AG09309 (cell line): ENCODE results near the gene PIK3C2G.

Experiments used
- DNase-seq: peaks from one replicate; pipeline ENCODE4 v3.0.0-alpha.2; 2010; ENCODE audit warnings: low read depth
- H3K4me3 ChIP-seq: 2 replicates; pipeline ENCODE4 v1.5.1; 2011; ENCODE audit warnings: mild to moderate bottlenecking, low read depth, low read length, moderate library complexity; ENCODE audit not compliant: control insufficient read depth
- TF ChIP-seq, protein P1 (sequence below): IDR thresholded peaks from 2 replicates; pipeline ENCODE4 v1.5.1; 2011; ENCODE audit warnings: mild to moderate bottlenecking, low read depth, low read length, inconsistent platforms; ENCODE audit not compliant: insufficient read depth, control insufficient read depth; ENCODE audit errors: missing control alignments

Gene PIK3C2G

DNA sequence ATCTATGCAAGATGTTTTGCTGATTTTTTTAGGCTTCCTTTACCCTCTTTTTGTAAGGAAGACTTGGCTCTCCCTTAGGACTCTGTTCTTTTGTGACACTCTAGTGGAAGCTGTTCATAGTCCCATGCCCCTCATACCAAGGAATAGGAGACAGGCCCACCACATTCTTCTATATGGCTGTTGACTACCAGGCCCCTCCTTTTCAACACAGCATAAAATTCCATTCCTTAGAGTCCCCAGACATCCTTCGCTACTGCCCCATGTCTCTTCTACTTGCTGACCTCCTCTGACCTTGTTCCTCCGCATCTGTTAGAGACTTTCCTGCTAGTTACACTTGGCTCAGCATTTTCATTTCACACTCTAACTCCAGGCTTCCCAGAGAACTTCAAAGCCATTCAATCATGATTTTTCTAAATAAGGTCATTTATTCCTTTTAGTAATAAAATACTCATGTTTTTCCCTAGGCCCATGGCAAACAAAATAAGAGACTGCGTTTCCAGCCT lies 9.7 kb downstream of the PIK3C2G start:
- TF ChIP-seq, protein P1, sequence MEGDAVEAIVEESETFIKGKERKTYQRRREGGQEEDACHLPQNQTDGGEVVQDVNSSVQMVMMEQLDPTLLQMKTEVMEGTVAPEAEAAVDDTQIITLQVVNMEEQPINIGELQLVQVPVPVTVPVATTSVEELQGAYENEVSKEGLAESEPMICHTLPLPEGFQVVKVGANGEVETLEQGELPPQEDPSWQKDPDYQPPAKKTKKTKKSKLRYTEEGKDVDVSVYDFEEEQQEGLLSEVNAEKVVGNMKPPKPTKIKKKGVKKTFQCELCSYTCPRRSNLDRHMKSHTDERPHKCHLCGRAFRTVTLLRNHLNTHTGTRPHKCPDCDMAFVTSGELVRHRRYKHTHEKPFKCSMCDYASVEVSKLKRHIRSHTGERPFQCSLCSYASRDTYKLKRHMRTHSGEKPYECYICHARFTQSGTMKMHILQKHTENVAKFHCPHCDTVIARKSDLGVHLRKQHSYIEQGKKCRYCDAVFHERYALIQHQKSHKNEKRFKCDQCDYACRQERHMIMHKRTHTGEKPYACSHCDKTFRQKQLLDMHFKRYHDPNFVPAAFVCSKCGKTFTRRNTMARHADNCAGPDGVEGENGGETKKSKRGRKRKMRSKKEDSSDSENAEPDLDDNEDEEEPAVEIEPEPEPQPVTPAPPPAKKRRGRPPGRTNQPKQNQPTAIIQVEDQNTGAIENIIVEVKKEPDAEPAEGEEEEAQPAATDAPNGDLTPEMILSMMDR = no peak
- H3K4me3 ChIP-seq = no peak overlapping the region
- DNase-seq = no peak

DNA sequence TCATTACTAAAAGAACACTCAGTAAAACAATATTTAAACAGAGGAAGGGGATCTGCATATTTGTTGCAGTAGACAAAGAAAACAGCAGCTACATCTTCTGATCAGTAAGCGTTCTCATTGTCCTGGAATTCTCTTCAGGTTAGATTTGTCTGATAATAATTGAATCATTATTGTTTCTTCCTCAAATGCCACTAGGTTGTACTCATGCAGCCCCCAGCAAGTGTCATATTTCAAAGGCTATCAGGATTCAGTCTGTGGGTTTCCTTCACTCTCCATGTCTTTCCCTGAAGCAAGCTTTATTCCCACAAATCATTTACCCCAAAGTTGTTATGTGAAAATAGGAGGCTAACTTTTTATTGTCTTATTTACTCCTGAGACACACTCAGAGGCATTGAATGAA lies 14.7 kb downstream of the PIK3C2G start:
- no peak overlapping the region for H3K4me3 ChIP-seq
- TF ChIP-seq, protein P1 = no peak
- DNase-seq = no peak

DNA sequence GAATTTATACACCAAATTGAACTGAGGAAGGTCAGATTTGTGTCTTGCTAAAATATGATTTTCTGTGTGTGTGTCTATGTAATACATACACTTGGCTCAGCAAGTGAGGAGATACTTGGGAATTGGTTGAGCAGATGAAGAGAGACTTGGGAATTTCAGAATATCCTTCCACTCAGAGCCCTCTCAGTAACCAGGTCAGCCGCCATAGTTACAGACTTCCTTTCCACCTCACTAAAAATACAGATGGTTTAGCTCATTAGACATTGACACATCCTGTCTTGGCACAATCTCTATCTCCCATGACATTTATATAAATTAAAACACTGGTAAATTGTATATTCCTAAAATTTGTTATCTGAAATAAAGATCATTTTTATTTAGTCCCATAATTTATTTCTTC lies 15.9 kb downstream of the PIK3C2G start:
- H3K4me3 ChIP-seq = no peak overlapping the region
- no peak for DNase-seq
- TF ChIP-seq, protein P1 = no peak

DNA sequence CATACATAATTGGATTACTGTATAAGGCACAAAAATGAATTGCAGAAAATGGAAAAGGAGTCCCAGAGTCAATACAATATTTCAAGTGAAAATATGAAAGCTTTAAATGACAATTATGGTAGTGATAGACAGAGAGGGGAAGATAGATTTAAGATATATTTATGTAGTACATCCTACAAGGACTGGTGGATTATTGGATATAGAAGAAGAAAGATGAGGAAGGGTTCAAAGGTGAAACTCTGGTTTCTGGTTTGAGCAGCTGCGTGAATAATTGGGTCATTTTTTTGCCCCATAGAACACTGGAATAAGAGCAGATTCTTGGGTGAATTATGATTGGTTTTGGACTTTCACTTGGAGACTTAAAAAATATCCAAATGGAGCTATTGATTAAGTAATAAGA lies 19.4 kb downstream of the PIK3C2G start:
- no peak overlapping the region for H3K4me3 ChIP-seq
- no peak for DNase-seq
- TF ChIP-seq, protein P1 = no peak

DNA sequence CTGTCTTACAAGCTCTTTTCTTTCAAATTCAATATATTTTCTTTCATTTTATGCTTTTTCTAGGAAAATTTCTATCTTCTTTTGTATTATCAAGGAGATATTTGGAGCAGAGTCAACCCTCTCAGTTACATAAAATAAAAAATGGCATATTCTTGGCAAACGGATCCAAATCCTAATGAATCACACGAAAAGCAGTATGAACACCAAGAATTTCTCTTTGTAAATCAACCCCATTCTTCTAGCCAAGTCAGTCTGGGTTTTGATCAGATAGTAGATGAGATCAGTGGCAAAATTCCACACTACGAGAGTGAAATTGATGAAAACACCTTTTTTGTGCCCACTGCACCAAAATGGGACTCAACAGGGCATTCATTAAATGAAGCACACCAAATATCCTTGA lies 20.6 kb downstream of the PIK3C2G start:
- TF ChIP-seq, protein P1 = no peak
- no peak for DNase-seq

DNA sequence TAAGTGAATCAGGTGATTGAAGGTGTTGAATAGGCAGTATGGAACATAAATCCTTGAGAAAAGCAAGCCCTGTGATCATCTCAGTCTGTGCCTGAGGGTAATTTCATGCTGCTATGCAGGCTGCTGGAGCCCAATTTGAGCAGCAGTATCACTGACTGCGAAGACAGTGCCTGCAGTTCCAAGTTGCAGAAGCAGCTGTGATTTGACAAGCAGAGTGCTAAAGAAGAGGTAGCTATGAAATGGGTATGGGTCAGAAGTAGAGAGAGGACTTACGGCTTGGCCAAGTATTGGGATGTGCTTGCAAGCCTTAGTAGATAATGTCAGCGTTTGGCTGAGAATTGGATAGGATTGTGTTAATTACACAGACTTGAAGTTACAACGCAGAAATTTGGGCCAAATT lies 22.5 kb downstream of the PIK3C2G start:
- DNase-seq = no peak
- TF ChIP-seq, protein P1 = no peak
- no peak overlapping the region for H3K4me3 ChIP-seq

More for the DNA sequence above, 20.6 kb downstream of the PIK3C2G start:
- no peak overlapping the region for H3K4me3 ChIP-seq

DNA sequence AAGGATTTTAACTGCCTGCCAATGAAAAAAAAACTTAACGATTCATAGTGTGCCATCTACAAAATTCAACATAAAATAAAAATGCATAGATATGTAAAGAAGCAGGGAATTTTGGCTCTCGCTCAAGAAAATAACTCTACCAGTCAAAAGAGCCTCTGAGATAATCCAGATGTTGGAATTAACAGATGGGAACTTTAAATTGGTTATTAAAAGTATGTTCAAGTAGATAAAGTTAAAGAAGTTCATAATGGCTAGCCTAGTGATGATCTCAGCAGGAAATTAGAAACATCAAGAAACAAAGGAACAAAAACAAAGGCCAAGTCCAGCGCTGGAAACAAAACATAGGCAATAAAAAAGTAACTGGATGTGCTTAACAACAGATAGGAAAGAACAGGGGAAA lies 23.1 kb downstream of the PIK3C2G start:
- no peak overlapping the region for H3K4me3 ChIP-seq
- TF ChIP-seq, protein P1 = no peak
- DNase-seq = no peak
